Gastroesophageal sphincter (tissue), 3 donors: Measurements from ENCODE around the gene NRF1.

Experiments
- POLR2A ChIP-seq, 2 donors: fragments of 450-650 bp; IDR thresholded peaks; one replicate each; pipeline ENCODE4 v1.6.1; 2017; ENCODE audit warnings: antibody characterized with exemption in 2 of 2, mild to moderate bottlenecking in 2 of 2, moderate library complexity in 1 of 2
- TF ChIP-seq, protein P1 (sequence below), 4 experiments: fragments of 200-600 bp in 2 of 4; fragments of 450-650 bp in 2 of 4; sonication (generic) in 1 of 4; IDR thresholded peaks; one replicate each; pipeline ENCODE4 v1.5.1; 2017 to 2019; ENCODE audit warnings: antibody characterized with exemption in 4 of 4, mild to moderate bottlenecking in 2 of 4, moderate library complexity in 2 of 4

GRCh38 chr7:129616530-129616929 lies 5.0 kb downstream of the NRF1 start:
- no peak for TF ChIP-seq POLR2A (IDR thresholded peaks at IDR 0.05)
- TF ChIP-seq, protein P1, sequence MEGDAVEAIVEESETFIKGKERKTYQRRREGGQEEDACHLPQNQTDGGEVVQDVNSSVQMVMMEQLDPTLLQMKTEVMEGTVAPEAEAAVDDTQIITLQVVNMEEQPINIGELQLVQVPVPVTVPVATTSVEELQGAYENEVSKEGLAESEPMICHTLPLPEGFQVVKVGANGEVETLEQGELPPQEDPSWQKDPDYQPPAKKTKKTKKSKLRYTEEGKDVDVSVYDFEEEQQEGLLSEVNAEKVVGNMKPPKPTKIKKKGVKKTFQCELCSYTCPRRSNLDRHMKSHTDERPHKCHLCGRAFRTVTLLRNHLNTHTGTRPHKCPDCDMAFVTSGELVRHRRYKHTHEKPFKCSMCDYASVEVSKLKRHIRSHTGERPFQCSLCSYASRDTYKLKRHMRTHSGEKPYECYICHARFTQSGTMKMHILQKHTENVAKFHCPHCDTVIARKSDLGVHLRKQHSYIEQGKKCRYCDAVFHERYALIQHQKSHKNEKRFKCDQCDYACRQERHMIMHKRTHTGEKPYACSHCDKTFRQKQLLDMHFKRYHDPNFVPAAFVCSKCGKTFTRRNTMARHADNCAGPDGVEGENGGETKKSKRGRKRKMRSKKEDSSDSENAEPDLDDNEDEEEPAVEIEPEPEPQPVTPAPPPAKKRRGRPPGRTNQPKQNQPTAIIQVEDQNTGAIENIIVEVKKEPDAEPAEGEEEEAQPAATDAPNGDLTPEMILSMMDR (IDR thresholded peaks at IDR 0.05) = no peak
